Frontal cortex (tissue), 4 donors: ENCODE measurements around the gene RAB30. TPM values are rescaled to one million over a fixed set of nuclear protein-coding genes. Genes with fewer than 3 reads are reported as not detected.

Experiments used
- DNase-seq, 2 donors: peaks; one replicate each; pipeline ENCODE4 v3.0.0; 2012; ENCODE audit warnings: low spot score in 2 of 2
- FAIRE-seq: peaks from 2 replicates; lab custom pipeline; 2012; peaks lifted over from hg19 to GRCh38; lab: Jason Lieb, UNC
- total RNA-seq: library from RNA; depleted of rRNA; stranded (reverse); fragments of >200 nt; gene quantifications from one replicate; pipeline ENCODE4 v1.2.3, GENCODE V29; 2014
- donor health status: control.
- donor health status: control.
- donor health status: control.

RAB30 gene
- total RNA-seq, 1 donor from 2014 or later: 41.2 TPM

GRCh38 chr11:83044958-83045712 is 26.6 kb downstream of the RAB30 start:
- DNase-seq: no peak
- no peak for FAIRE-seq

DNA sequence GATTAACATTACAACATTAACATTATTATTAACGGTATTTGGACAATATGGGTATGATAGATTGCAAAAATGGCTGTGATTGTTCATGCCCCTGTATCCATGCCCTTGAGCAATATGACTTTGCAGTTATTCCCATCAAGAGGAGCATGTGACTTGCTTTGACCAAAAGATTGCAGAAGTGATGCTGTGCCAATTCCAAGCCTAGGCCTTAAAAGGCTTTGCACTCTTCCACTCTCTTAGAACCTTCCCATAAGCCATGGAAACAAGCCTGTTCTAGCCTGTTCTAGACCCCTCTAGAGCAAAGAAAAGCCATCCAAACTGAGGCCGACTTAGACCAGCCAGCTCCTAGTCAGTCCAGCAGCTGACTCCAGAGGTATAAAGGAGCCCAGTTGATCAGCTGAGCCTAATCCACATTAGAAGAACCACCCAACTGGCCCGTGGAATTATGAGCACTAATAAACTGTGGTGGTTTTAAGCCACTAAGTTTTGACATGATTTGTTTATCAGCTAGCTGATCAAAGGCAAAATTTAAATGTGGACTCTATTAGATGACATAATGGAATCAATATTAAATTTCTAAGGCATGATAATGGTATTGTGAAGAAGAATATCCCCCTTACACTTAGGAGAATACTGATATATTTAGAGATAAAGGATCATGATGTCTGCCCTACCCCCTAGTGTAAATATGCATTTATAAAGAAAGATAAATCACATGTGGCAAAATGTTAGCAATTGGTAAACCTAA is 28.6 kb downstream of the RAB30 start:
- FAIRE-seq (no peak), DNase-seq (no peak)

- no peak for FAIRE-seq
These were observed 30.6 kb downstream of the RAB30 start for GRCh38 chr11:83041126-83041525.

GRCh38 chr11:83039566-83039965 is 32.1 kb downstream of the RAB30 start:
- FAIRE-seq (no peak), DNase-seq (no peak)

More at GRCh38 chr11:83041126-83041525, 30.6 kb downstream of the RAB30 start:
- DNase-seq: no peak

- FAIRE-seq: no peak
These were observed 33.8 kb downstream of the RAB30 start for GRCh38 chr11:83037877-83038276.

DNA sequence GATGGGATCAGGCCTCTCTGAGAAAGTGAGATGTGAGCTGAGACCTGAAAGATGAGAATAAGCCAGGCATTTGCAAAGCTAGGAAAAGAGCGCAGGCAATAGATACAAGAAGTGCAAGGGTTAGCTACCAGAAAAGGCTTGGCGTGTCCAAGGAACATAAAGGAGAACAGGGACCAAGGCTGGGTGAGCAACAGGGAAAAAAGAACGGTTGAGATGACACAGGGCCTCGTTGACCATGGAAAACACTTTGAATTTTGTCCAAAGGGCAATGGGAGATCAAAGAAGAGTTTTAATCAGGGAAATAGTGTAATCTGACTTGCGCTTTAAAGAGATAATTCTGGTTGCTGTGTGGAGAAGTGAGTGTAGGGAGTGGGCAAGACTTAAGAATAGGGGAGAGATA is 35.0 kb downstream of the RAB30 start:
- no peak for DNase-seq
- FAIRE-seq: no peak

More at GRCh38 chr11:83037877-83038276, 33.8 kb downstream of the RAB30 start:
- no peak for DNase-seq

DNA sequence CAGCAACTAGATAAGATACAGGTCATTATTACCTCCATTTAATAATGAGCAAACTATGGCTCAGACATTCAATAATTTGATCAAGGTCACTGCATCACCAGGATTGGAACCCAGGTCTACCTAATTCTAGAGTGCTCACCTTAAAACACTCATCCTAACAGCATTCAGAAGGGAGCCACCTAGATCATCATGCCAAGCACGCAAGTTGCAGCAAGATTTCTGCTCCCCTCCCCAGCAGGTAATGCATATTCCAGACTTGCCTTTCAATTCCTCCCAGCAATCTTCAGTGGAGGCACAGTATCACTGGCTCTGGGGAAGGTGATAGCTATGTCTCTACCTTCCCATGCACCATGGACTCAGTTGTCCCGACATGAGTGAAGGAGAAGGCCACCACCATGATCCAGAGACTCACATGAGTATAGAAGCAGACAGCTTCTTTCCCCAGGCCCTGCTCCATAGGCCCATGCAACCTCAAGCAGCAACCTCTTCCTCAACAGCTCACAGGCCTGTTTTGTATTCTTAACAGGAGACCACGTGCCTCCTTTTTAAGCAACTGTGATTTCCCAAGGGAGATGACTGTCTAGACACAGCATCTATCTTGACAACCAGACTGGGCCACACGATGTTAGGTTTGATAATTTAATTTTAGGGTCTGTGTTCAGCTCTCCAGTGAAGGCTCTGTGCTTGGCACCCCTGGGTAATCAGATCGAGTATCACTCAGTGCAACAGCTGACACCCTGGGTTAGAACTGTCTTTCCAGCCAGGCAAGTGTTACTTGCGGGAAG is 36.4 kb downstream of the RAB30 start:
- FAIRE-seq (no peak), DNase-seq (no peak)

DNA sequence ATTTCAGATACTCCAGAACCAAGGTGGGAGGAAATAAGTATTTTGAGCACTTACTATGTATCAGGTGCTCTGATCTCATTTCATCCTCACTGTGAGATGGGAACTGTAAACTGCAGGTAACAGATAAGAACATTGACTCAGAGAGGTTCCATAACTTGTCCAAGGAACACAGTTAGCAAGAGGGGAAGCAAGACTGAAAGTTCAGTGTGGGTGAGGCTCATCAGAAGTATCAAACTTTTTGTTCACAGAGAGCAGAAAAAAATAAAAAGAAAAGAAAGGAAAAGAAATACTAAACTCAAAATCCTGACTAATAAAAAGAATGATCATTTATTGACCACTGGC is 37.1 kb downstream of the RAB30 start:
- DNase-seq: no peak
- no peak for FAIRE-seq

- no peak for DNase-seq
- no peak for FAIRE-seq
These were observed 37.6 kb downstream of the RAB30 start for GRCh38 chr11:83033972-83034672.

DNA sequence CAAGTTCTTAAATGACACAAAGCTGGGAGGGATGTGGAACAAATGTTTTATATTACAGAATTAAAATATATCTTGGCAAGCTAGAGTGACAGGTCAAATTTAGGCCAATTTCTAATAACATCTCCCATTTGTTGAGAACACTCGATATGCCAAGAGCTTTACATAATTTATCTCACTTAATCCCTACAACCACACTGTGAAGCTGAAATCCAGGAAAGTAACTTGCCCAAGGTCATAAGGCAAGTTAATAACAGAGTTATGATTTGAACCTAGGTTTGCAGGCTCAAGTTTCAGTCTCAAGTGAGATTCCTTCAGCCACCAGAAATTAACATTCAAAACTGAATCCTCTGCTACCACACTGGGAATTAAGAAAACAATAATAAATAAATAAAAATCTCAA is 38.3 kb downstream of the RAB30 start:
- FAIRE-seq (no peak), DNase-seq (no peak)

DNA sequence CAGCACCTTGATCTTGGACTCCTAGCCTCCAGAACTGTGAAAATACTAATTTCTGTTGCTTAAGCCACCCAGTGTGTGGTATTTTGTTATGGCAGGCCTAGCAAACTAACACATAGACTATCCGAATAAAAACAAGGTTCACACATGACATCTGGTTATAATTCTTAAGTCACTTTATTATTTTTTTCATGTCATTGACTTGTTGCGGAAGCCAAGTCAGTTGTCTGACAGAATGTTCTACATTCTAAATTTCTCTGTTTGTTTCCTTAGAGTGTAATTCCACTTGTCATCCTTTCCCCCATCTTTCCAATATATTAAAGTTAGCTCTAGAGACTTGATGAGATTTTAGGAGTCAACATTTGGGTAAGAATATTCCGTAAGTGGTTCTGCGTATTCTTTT is 40.6 kb downstream of the RAB30 start:
- no peak for FAIRE-seq

DNA sequence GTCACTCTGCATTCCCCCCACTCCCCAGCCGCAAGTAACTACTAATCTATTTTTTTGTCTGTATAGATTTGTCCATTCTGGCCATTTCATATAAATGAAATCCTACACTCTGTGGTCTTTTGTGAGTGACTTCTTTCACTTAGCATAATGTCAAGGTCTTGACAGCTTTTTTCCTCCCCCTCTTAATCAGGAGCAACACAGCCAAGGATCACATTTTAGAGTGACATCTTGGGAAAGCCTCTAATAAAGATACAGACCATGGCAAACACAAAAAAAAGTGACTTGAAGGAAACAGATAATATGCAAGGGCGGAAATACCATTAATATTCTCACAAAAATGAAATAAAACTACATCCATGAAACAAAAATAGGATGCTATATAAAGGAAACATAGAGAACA is 43.9 kb downstream of the RAB30 start:
- DNase-seq (no peak), FAIRE-seq (no peak)

More for the DNA sequence above, 40.6 kb downstream of the RAB30 start:
- DNase-seq: no peak

- DNase-seq: no peak
- FAIRE-seq: no peak
These were observed 44.4 kb downstream of the RAB30 start for GRCh38 chr11:83027289-83027688.

- FAIRE-seq: no peak
- DNase-seq: no peak
These were observed 45.5 kb downstream of the RAB30 start for GRCh38 chr11:83026229-83026628.

DNA sequence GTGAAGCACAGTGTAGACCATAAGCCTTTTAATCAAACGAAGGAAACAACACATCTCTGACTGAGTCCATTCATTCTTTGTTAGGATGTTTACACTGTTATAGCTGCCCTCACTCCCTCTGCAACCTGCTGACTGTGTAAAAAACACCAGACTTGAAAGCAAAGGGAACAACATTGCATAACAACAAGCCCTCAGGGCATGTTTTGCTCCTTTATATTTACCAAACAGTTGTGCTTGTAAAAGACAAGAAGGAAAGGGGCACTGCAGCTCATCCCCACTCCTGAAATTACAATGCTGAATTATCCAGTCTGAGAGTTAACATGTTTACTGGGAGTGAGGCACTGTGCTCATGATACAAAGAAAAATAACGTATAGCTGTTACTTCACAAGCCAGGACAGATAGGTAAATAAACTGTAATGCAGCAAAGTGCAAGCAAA is 46.4 kb downstream of the RAB30 start:
- DNase-seq (no peak), FAIRE-seq (no peak)

DNA sequence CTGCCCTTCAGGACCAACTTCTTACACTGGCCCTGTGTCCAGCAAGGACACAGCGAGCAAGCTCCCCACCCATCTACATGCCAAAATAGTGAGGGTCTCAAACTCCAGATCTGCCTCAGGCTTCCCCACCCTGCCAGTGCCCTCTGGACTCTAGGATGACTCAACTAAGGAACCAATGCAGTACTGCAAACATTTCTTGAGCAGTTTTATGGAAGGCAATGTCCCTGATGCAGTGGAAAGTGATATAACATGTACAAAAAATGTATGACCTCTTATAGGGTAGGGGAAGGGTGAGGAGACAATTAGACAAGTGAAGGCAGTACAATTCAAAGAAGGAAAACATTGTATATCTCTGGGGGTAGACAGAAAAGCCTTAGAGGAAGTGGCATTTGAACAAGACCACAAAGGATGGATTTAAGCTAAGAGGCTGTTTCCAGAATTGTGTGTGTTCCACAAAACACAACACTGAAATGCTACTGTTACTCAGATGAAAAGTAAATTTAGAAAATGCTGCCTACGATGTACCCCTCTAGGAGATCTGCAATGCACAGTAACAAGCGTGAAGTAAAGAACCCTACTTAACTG is 47.3 kb downstream of the RAB30 start:
- no peak for FAIRE-seq
- DNase-seq: no peak

- no peak for FAIRE-seq
These were observed 48.3 kb downstream of the RAB30 start for GRCh38 chr11:83023410-83023809.

GRCh38 chr11:83021780-83022125 is 49.9 kb downstream of the RAB30 start:
- DNase-seq (no peak), FAIRE-seq (no peak)

More at GRCh38 chr11:83023410-83023809, 48.3 kb downstream of the RAB30 start:
- DNase-seq: no peak

DNA sequence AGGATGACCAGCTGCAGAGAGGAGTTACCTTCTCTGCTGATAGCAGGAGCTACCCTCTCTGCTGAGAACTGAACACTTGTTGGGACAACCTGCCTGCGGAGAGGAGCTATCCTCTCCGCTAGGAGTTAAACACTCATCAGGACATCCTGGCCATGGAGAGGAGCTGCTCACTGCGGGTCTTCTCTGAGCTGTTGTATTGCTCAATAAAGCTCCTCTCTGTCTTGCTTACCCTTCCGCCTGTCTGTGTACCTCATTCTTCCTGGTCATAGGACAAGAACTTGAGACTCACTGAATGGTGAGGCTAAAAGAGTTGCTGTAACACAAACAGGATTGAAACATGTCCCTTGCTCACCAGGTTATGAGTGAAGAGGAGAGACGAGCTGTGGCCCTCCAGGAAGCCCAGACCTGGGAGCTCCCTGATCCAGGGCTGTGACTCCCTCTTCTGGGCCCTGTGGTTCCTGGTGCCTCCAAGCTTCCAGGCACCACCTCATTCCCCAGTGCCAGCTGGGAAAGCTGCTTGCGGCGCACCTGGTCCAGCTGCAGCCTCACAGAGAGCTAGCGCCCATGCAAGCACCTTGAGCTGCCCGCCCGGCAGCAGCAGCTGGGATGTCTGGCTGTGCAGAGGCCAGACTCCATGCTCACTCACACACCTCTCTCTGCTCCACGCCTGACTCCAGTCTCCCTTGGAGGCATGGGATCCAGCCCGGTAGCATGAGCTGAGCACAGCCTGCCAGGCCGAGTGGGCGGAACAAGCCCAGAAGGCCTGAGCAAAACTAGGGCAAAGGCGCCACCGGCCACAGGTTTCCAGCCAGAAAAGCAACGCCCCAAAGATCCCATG is 50.5 kb downstream of the RAB30 start:
- no peak for FAIRE-seq
- DNase-seq: no peak
